GM12878 (cell line): ENCODE measurements around the gene DSE. TPM values are rescaled to one million over a fixed set of nuclear protein-coding genes. Genes with fewer than 3 reads are reported as not detected.

Source experiments
- ATAC-seq: fragments of 200-7000 bp; cut with Tn5 transposase; 3 replicates; pipeline ENCODE4 v1.9.1; 2020; ENCODE audit warnings: mild to moderate bottlenecking, moderate library complexity
- BruUV-seq: library from RNA; stranded (reverse); fragments of 400-500 nt; replicated peaks from 2 replicates; lab custom pipeline; 2021; lab: Mats Ljungman, UMichigan
- CTCF ChIA-PET: fragments of 300-600 bp; sonication (Branson Sonifier 250); formaldehyde crosslinking; extraction: SDS; loops from one replicate; lab custom pipeline; 2021; ENCODE audit warnings: inconsistent platforms; lab: Yijun Ruan, JAX
- POLR2A ChIA-PET: fragments of 350-600 bp; formaldehyde crosslinking; extraction: SDS; loops from one replicate; lab custom pipeline; 2021; ENCODE audit warnings: inconsistent platforms; lab: Charles Lee
- RAD21 ChIA-PET: fragments of 300-600 bp; sonication (Branson Sonifier 250); formaldehyde crosslinking; loops from one replicate; lab custom pipeline; 2023; ENCODE audit warnings: antibody characterized with exemption; ENCODE audit not compliant: unreplicated experiment; lab: Charles Lee
- SMC1A ChIA-PET: fragments of 300-600 bp; sonication (Branson Sonifier 250); formaldehyde crosslinking; loops from one replicate; lab custom pipeline; 2023; ENCODE audit not compliant: unreplicated experiment, uncharacterized antibody; lab: Charles Lee
- DNase-seq: peaks from one replicate; pipeline ENCODE4 v3.0.0-alpha.2; 2011; ENCODE audit warnings: low read depth, low spot score
- FAIRE-seq: peaks from 3 replicates; lab custom pipeline; 2011; peaks lifted over from hg19 to GRCh38; lab: Jason Lieb, UNC
- H2AFZ ChIP-seq: 2 replicates; pipeline ENCODE4 v1.6.0; 2011; ENCODE audit warnings: low read depth, low read length, control low read depth; ENCODE audit not compliant: control insufficient read depth
- H3K27ac ChIP-seq: 2 replicates; pipeline ENCODE4 v1.5.1; 2011; ENCODE audit warnings: control low read depth; ENCODE audit not compliant: control insufficient read depth, insufficient read depth
- H3K27me3 ChIP-seq, 2 experiments: replicated peaks in 1 of 2; 2 replicates each; pipeline versions ENCODE4 v1.6.0 to v1.6.1; 2011; ENCODE audit warnings: low read length in 1 of 2; ENCODE audit not compliant: control insufficient read depth in 2 of 2, insufficient read depth in 2 of 2
- H3K36me3 ChIP-seq, 2 experiments: 2 replicates each; pipeline ENCODE4 v1.5.1; 2011; ENCODE audit warnings: low read length in 1 of 2; ENCODE audit not compliant: control insufficient read depth in 2 of 2, insufficient read depth in 2 of 2
- H3K4me1 ChIP-seq: 2 replicates; pipeline ENCODE4 v1.6.1; 2011; ENCODE audit warnings: mild to moderate bottlenecking, low read length, moderate library complexity, mixed read lengths; ENCODE audit not compliant: control insufficient read depth, insufficient read depth
- H3K4me2 ChIP-seq: 2 replicates; pipeline ENCODE4 v1.6.0; 2011; ENCODE audit warnings: control low read depth; ENCODE audit not compliant: control insufficient read depth, insufficient read depth
- H3K4me3 ChIP-seq: fragments of 200-600 bp; sonication (generic); 2 replicates; pipeline ENCODE4 v1.5.1; 2016
- H3K79me2 ChIP-seq: 2 replicates; pipeline ENCODE4 v1.6.0; 2011; ENCODE audit warnings: low read length; ENCODE audit not compliant: control insufficient read depth, insufficient read depth
- H3K9ac ChIP-seq: 2 replicates; pipeline ENCODE4 v1.8.0; 2011; ENCODE audit warnings: low read length, control low read depth, mixed read lengths; ENCODE audit not compliant: control insufficient read depth, insufficient read depth
- H3K9me3 ChIP-seq: replicated peaks from 3 replicates; pipeline ENCODE4 v1.5.1; 2011; ENCODE audit warnings: mild to moderate bottlenecking, low read length; ENCODE audit not compliant: control insufficient read depth, insufficient read depth
- H4K20me1 ChIP-seq: 2 replicates; pipeline ENCODE4 v1.6.0; 2011; ENCODE audit not compliant: control insufficient read depth, insufficient read depth
- BMI1 ChIP-seq: fragments of 450-650 bp; IDR thresholded peaks from 2 replicates; pipeline ENCODE4 v1.6.1; 2016; ENCODE audit warnings: mild to moderate bottlenecking, moderate library complexity, borderline replicate concordance
- BRCA1 ChIP-seq: IDR thresholded peaks from 2 replicates; pipeline ENCODE4 v1.6.1; 2011; ENCODE audit warnings: low read depth, low read length, improper control_type of control experiment
- CEBPZ ChIP-seq: fragments of 150-350 bp; IDR thresholded peaks from 2 replicates; pipeline ENCODE4 v1.6.1; 2016; ENCODE audit warnings: low read depth, low read length
- PAX8 ChIP-seq: fragments of 450-650 bp; IDR thresholded peaks from 2 replicates; pipeline ENCODE4 v1.6.1; 2017; ENCODE audit warnings: mild to moderate bottlenecking, moderate library complexity
- POLR2A ChIP-seq: IDR thresholded peaks from 2 replicates; pipeline ENCODE4 v1.6.1; 2011; ENCODE audit warnings: low read depth, mild to moderate bottlenecking, low read length
- RAD51 ChIP-seq: fragments of 450-650 bp; IDR thresholded peaks from 2 replicates; pipeline ENCODE4 v1.6.1; 2016; ENCODE audit warnings: moderate library complexity, mild to moderate bottlenecking, inconsistent platforms
- SIX5 ChIP-seq: IDR thresholded peaks from 2 replicates; pipeline ENCODE4 v1.6.1; 2011; ENCODE audit warnings: mild to moderate bottlenecking, low read depth, low read length, moderate library complexity; ENCODE audit not compliant: severe bottlenecking
- SMC3 ChIP-seq: IDR thresholded peaks from 2 replicates; pipeline ENCODE4 v1.6.1; 2011; ENCODE audit warnings: low read length, improper control_type of control experiment, borderline replicate concordance
- WRNIP1 ChIP-seq: IDR thresholded peaks from 2 replicates; pipeline ENCODE4 v1.6.1; 2011; ENCODE audit warnings: low read depth, low read length, improper control_type of control experiment, borderline replicate concordance
- WGBS: methylation state at CpG from one replicate; pipeline ENCODE4 v1.1.6; 2016; ENCODE audit warnings: low lambda C conversion rate; ENCODE audit not compliant: insufficient replicate concordance, insufficient coverage; ENCODE audit errors: missing lambda C conversion rate; 5-methylcytosine and 5-hydroxymethylcytosine counted together
- in situ Hi-C: fragments of 300-500 bp; cut with MboI; formaldehyde crosslinking; loops from 9 replicates; pipeline ENCODE4 v1.14.3; 2018; ENCODE audit warnings: mixed read lengths
- intact Hi-C: fragments of 100-400 bp; cut with micrococcal nuclease; formaldehyde crosslinking; loops from one replicate; pipeline ENCODE4 v1.14.2; 2022; ENCODE audit not compliant: unreplicated experiment
- polyA plus RNA-seq, 11 experiments: library from polyadenylated mRNA; depleted of rRNA in 4 of 11; unstranded in 6 of 11; stranded (reverse) in 5 of 11; fragments of >200 nt; fragmentation: Nextera tagmentation in 4 of 11; fragmentation: Illumina TruSeq in 1 of 11; extraction: Ambion mirVana in 4 of 11; extraction: Trizol in 1 of 11; gene quantifications; 1 replicate in 1 of 11; 2 replicates in 10 of 11; pipeline versions ENCODE4 v1.2.1 to v1.2.3, GENCODE V29; 2011 to 2016; ENCODE audit warnings: inconsistent platforms in 2 of 11, missing spikeins in 2 of 11, low read depth in 1 of 11
- total RNA-seq, 4 experiments: library from RNA; depleted of rRNA in 3 of 4; stranded (reverse); fragments of >200 nt in 3 of 4; fragmentation: Illumina TruSeq in 1 of 4; extraction: Trizol in 1 of 4; gene quantifications; 2 replicates each; pipeline versions ENCODE4 v1.2.1 to v1.2.3, GENCODE V29; 2013 to 2021
- TF ChIP-seq, protein P1 (sequence below): IDR thresholded peaks from 2 replicates; pipeline ENCODE4 v1.6.1; 2012; ENCODE audit warnings: low read depth, low read length, improper control_type of control experiment

DSE gene
- total and polyA plus RNA-seq, 10 of the 15 experiments (the other 5 are each of a cell fraction or from before 2014, with no cell fraction given): 12.6 to 76.4 (median 43.0) TPM

DNA sequence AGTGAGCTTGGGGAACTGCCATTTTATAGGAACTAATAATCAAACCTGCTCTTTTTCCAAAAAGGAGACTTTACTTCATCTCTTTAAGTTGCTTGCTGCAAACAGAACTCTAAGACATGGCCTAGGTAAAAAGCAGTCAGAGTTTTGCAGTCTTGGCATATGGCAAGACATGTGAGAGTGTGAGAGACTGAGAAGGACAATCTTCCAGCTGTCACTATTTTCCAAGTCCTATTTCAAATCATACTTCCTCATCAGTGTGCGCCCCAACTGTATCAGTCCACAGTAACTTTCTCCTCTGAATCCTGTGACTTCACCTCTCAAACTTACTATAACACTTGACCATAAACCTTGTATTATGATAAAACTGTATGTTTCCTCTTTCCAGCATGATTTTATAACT lies 100.8 kb downstream of the DSE start:
- H3K27me3 ChIP-seq: no peaks in the 10 kb centered on the region; a peak in 1 of 4 replicates
- H3K4me3 ChIP-seq: no peak overlapping the region
- ChIA-PET SMC1A (no interaction called here), RAD21 (no interaction called here), CTCF (no interaction called here), POLR2A (no interaction called here)
- peaks cover 11% of the 10 kb centered on the region; the same call in 1 of the 2 replicates for H3K4me1 ChIP-seq
- DNase-seq (no peak), ATAC-seq (no peak), FAIRE-seq (no peak)
- intact Hi-C loops (no loop called here), in situ Hi-C loops (no loop called here)
- H3K9ac ChIP-seq: no peak overlapping the region
- TF ChIP-seq WRNIP1 (no peak), CEBPZ (no peak), BMI1 (no peak), SIX5 (no peak), SMC3 (no peak), BRCA1 (no peak), POLR2A (no peak), PAX8 (no peak), RAD51 (no peak)
- TF ChIP-seq, protein P1, sequence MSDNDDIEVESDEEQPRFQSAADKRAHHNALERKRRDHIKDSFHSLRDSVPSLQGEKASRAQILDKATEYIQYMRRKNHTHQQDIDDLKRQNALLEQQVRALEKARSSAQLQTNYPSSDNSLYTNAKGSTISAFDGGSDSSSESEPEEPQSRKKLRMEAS: no peak
- no peak overlapping the region for H3K4me2 ChIP-seq
- H4K20me1 ChIP-seq: no peaks in the 10 kb centered on the region
- H2AFZ ChIP-seq: no peak overlapping the region
- H3K79me2 ChIP-seq: no peaks in the 10 kb centered on the region
- H3K9me3 ChIP-seq: no peaks in the 10 kb centered on the region
- no TSS peak for BruUV-seq
- 93% methylated on average over 1 of the region's 1 CpG for WGBS
- H3K36me3 ChIP-seq: no peaks in the 10 kb centered on the region
- no peak overlapping the region for H3K27ac ChIP-seq
